HG03097 (cell line): ENCODE data around the gene USH2A.

ENCODE experiments used
- ATAC-seq: cut with Tn5 transposase; IDR thresholded peaks from one replicate; pipeline ENCODE4 v1.9.1; 2021; ENCODE audit not compliant: unreplicated experiment, low FRiP score

Gene USH2A

DNA sequence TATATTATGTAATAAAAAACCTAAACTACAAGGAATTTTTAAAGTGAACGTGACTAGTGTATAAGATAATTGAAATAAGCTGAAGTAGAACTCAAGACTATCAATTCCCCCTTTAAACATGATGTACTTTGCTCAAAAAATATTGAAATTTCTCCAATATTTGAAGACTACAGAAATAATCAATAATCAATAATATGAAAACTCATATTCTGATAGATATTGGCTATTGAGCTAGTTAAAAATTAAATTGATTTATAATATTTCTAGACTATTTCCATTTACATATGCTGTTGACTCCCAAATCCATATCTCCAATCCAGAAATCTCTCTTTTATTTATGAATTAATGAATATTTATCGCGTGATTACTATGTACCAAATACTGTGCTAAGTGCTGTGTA is 133.2 kb downstream of the USH2A start:
- ATAC-seq, result no peak

GRCh38 chr1:216285052-216285451 is 138.2 kb downstream of the USH2A start:
- ATAC-seq, result no peak

DNA sequence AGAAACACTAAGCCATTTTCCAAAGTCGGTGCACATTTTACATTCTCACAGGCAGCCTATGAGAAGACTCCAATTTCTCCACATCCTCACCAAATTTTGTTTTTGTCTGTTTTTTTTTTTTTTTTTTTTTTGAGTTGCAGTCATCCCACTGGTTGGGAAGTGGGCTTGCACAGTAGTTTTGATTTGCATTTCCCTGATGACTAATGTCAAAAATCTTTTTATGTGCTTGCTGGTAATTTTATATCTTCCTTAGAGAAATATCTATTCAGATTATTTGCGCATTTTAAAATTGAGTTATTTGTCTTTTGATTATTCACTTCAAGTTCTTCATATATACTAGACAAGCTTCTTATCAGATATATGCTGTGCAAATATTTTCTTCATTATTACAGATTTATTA is 141.5 kb downstream of the USH2A start:
- ATAC-seq, result no peak

DNA sequence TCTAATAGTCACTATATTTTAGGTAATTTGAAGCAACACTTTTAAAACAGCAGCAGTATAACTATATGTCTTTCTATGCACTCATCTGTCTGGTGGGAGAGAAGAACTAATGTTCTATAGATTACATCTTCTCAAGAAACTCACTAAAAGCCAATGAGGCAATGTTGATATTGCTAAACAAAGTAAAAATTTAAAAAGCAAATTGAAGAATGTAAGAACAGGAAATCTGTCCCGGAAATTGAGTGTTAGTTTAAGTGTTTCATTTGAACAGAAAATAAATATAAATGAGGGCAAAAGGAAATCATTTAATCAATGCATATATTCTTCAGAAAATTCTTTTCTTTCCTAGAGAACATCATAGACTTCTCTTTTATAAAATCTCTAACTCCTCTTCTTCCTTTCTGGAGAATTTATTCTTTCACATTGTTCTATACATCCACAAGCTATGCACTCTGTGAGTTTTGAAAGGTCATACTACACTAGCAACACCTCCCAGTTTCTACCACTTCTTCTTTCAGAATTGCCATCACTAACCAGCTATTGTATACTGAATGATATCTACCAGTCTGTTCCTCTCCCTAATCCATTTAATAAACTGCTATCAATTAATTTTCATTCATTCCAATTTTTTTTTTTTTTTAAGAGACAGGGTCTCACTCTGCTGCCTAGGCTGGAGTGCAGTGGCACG is 153.0 kb downstream of the USH2A start:
- ATAC-seq, result no peak

- no peak for ATAC-seq
Observed at GRCh38 chr1:216261631-216262030, 161.6 kb downstream of the USH2A start.

GRCh38 chr1:216258856-216259255 is 164.4 kb downstream of the USH2A start:
- no peak for ATAC-seq

- ATAC-seq, result no peak
Observed at GRCh38 chr1:216258386-216258785, 164.9 kb downstream of the USH2A start.

GRCh38 chr1:216250861-216251260 is 172.4 kb downstream of the USH2A start:
- no peak for ATAC-seq

- ATAC-seq, result no peak
Observed at GRCh38 chr1:216248628-216249027, 174.6 kb downstream of the USH2A start.

GRCh38 chr1:216247937-216248336 is 175.3 kb downstream of the USH2A start:
- ATAC-seq, result no peak

- no peak for ATAC-seq
Observed at GRCh38 chr1:216246577-216247203, 176.6 kb downstream of the USH2A start.

- no peak for ATAC-seq
Observed at GRCh38 chr1:216238844-216239243, 184.4 kb downstream of the USH2A start.

GRCh38 chr1:216237927-216238542 is 185.2 kb downstream of the USH2A start:
- no peak for ATAC-seq

DNA sequence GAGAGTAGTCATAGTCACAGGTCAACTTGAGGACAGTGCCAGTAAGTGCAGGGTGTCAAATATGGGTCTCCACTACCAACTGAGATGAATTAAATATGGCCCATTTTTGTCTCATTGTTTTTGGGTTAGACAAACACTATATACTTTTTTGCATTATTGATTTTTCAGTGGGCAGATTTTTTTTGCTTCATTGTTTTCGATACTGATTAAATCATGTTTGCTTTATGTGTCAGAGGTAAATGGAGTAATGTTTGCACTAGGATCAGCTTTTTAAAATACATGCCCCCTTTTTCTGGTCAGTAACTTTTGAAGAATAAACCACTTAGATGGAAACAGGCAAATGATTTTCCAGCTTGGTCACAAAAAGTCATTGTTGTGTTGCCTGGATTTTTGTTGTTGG is 199.0 kb downstream of the USH2A start:
- no peak for ATAC-seq

DNA sequence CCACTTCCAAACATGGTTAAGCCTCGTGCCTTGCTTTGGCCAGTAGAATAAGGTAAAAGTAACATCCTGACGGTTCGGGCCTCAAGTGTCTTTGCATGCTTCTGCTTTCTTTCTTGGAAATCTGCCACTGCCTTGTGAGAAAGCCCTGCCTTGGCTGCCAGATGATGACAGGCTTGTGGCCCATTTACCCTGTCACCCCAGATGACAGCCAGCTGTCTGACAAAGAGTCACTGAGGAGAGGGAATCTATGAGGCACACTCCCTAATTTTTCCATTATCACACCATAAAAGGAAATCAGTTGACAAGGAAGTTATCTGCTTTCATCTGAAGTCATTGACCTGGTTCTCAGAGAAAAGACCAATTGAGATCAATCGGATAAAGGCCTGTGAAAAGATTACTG is 199.8 kb downstream of the USH2A start:
- no peak for ATAC-seq

DNA sequence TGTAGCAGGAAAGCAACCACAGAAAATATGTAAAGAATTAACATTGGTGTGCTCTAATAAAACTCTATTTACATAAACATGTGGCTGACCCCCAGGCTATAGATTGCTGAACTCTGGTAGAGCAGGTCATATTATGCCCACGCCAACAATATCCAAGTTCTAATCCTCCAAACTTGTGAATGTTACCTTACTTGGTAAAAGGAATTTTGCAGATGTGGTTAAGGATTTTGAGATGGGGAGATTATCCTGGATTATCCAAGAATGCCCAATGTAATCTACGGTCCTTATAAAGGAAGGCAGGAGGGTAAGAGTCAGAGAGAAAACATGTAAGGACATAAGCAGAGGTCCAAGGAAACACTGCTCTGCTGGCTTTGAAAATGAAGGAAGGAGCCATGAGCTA is 201.0 kb downstream of the USH2A start:
- no peak for ATAC-seq

GRCh38 chr1:216221260-216221700 is 202.0 kb downstream of the USH2A start:
- peak; percentile 98 for ATAC-seq

DNA sequence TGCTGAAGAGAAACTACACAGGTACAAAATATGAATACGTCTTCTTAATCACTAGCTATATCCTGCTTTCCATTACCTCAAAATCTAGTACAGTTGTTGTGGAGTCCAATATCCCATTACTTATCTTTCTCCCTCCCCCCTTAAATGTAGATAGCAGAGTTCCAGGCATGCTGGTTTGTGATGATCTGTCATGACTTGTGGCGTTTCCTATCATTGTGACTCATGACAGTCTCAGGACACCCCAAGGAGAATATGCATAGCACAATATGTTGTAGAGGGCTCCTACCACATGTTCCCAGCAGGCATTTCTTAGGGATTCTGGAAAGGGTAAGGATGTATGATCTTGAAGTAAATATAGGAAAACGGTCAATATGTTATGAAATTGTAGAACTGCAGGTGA is 206.9 kb downstream of the USH2A start:
- no peak for ATAC-seq

- no peak for ATAC-seq
Observed at GRCh38 chr1:216215169-216215568, 208.1 kb downstream of the USH2A start.

DNA sequence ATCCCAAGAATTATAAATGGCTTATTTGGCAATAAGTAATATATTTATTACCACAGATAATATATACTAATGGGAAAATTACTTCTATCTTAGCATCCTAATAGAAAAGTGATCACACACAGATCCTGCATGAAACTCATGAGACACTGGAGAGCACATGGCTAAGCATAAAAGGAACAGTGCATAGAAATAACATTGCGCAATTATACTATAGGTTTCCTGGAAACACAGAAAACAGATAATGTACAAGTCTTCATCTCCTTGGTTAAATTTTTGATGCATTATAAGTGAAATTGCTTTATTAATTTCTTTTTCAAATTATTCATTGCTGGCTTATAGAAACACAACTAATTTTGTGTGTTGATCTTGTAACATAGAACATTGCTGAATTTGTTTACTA is 210.4 kb downstream of the USH2A start:
- no peak for ATAC-seq

DNA sequence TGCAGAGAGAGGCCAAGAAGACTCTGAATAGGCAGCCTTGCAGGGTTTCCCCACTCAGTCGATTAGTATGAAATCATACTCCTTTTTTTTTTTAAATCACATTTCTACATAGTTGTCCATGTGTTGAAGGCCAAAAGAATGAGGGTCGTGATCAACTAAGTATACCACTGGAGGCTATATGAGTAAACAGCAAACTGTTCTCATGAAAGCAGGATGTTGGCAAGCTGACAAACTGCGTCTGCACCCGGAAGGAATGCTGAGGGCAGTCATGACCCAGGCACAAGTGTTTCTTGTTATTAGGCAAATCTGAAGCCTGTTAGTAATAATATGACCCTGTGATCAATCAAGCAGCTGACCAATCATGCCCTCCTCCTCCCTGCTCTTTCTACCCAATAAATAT is 213.2 kb downstream of the USH2A start:
- no peak for ATAC-seq

DNA sequence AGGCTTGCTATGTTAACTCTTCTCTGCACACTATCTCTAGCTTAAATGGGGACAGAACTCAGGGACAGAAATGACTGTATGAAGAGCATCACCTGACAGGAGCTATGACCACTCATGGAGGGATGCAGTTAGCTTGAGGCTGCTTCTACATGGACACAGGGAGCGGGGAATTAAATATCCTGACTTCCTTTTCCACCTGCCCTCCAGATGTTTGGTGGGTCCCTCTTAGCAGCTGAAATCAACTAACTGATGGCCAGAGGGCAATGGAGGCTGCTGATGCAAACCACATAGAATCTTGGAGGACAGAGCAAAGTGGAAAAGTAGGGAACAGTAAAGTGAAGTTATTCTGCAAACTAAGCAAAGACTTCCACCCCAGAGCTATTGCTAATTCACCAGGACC is 214.1 kb downstream of the USH2A start:
- ATAC-seq, result no peak
